ENCODE results near the gene SCRT2. TPM values are rescaled to one million over a fixed set of nuclear protein-coding genes. Genes with fewer than 3 reads are reported as not detected.

SCRT2 gene
- total and polyA plus RNA-seq, 2 of the 8 experiments (the other 6 are each of a cell fraction or from before 2014, with no cell fraction given), result 0.12 to 0.34 TPM

DNA sequence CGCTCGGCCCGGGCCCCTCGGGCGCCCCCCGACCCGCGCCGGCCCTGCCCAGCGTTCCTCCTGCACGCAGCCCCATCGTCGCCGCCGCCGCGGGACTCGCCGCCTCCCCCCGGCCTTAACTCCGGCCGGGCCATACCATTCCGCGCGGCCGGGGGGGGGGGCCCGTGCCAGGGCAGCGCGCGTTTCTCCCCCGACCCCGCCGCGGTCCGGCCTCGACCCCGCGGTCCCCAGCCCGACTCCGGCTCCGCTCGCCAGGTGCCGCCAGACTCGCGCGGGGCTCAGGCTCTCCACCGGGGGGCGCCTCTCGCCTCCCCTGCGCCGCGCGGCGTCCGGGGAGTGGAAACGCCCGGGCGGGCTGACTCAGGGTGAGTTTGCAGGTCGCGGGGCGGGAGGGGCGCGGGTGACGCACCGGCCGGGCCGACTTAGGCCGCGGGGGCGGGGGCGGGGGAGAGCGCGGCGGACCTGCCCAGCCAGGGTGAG, 22.5 kb downstream of the SCRT2 start, which contains the start of gene SRXN1:
TSS of gene SRXN1 (minus strand) at position 91 of the 480 bp plus-strand sequence. CDS start at position 76, 15 bp downstream.
- peak within 1 kb of the TSS; percentile 32 for H4K5ac ChIP-seq (ENCODE audit: insufficient read length, low read depth, low read length)
- H3K27ac ChIP-seq (ENCODE audit: low read depth, low read length), result no peak within 1 kb of the TSS
- TF ChIP-seq, protein P1, sequence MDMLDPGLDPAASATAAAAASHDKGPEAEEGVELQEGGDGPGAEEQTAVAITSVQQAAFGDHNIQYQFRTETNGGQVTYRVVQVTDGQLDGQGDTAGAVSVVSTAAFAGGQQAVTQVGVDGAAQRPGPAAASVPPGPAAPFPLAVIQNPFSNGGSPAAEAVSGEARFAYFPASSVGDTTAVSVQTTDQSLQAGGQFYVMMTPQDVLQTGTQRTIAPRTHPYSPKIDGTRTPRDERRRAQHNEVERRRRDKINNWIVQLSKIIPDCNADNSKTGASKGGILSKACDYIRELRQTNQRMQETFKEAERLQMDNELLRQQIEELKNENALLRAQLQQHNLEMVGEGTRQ (IDR thresholded peaks at IDR 0.05; ENCODE audit: low read length), result no peak
- TF ChIP-seq SRF (IDR thresholded peaks at IDR 0.05; ENCODE audit: low read depth, low read length), result no peak
- TF ChIP-seq EGR1 (IDR thresholded peaks at IDR 0.05; ENCODE audit: borderline replicate concordance, low read depth, low read length), result 0 out of 2 replicates have a peak, but pooled peaks have one; percentile 50
- peak; percentile 67 to 99 (median 78) for TF ChIP-seq CTCF (IDR thresholded peaks at IDR 0.05; ENCODE audit: control extremely low read depth in 1 of 3, insufficient read depth in 1 of 3, low read depth in 1 of 3, low read length in 3 of 3)
- TF ChIP-seq CBX5 (IDR thresholded peaks at IDR 0.05; ENCODE audit: low read depth, low read length), result no peak
- TF ChIP-seq SP2 (IDR thresholded peaks at IDR 0.05; ENCODE audit: low read length), result no peak
- TF ChIP-seq CTBP2 (IDR thresholded peaks at IDR 0.05; ENCODE audit: borderline replicate concordance, insufficient read depth, insufficient read length, low read length), result no peak
- TF ChIP-seq GABPA (IDR thresholded peaks at IDR 0.05; ENCODE audit: borderline replicate concordance, insufficient read depth, low read length), result no peak

More for the DNA sequence above, 22.5 kb downstream of the SCRT2 start, which contains the start of gene SRXN1:
- peak within 1 kb of the TSS; percentile 69 for H2BK12ac ChIP-seq (ENCODE audit: low read depth, low read length)
- H3K23me2 ChIP-seq (ENCODE audit: low read depth, low read length), result peaks cover 10% of the 10 kb centered on the region; the same call in 1 of the 2 replicates
- peak within 1 kb of the TSS; percentile 84; the same call in 1 of the 2 replicates for H2BK20ac ChIP-seq (ENCODE audit: low read length)
- peak within 1 kb of the TSS; percentile 22 for H3K56ac ChIP-seq (replicated peaks; ENCODE audit: insufficient read length, low read depth, low read length)
- peak within 1 kb of the TSS; percentile 37 to 72 (median 68) for H3K4me3 ChIP-seq (ENCODE audit: extremely low read depth in 1 of 4, insufficient read depth in 2 of 4, low read depth in 3 of 4, low read length in 4 of 4)
- H3K4me1 ChIP-seq (replicated peaks in 1 of 4; ENCODE audit: control insufficient read depth in 3 of 4, insufficient read depth in 4 of 4, low read length in 3 of 4), result peaks cover 12 to 21% (median 15%) of the 10 kb centered on the region in 4 experiments
- peak within 1 kb of the TSS; percentile 68; the same call in 1 of the 2 replicates for H2AFZ ChIP-seq (ENCODE audit: low read length)
- H3K4ac ChIP-seq (replicated peaks; ENCODE audit: insufficient read length, low read depth, low read length), result no peak within 1 kb of the TSS
- H2BK5ac ChIP-seq (ENCODE audit: low read depth, low read length), result no peak within 1 kb of the TSS
- POLR2A ChIA-PET (ENCODE audit: partially characterized antibody), result interaction anchor here (2.9 kb wide), 1 partner anchor 9 kb away, joined by 19 read pairs; no protein-coding TSS in a partner anchor
- H4K20me1 ChIP-seq (replicated peaks in 1 of 2; ENCODE audit: control insufficient read depth in 1 of 2, insufficient read depth in 2 of 2, low read length in 2 of 2), result peaks cover 0 to 4% of the 10 kb centered on the region in 2 experiments
- H3K79me2 ChIP-seq (ENCODE audit: control insufficient read depth in 1 of 2, insufficient read depth in 2 of 2, low read length in 2 of 2), result no peaks in the 10 kb centered on the region
- peak within 1 kb of the TSS; percentile 38 to 65 (median 56); a peak in 6 of 7 replicates for H3K9ac ChIP-seq (replicated peaks in 1 of 4; ENCODE audit: extremely low read depth in 1 of 4, low read depth in 3 of 4, low read length in 3 of 4)
- peak within 1 kb of the TSS; percentile 84 for H2BK15ac ChIP-seq (ENCODE audit: low read length)
- no peak within 1 kb of the TSS for H2BK120ac ChIP-seq (replicated peaks; ENCODE audit: low read depth, low read length)
- H3K23ac ChIP-seq (ENCODE audit: insufficient read length), result no peak within 1 kb of the TSS
- H3K4me2 ChIP-seq (ENCODE audit: insufficient read depth in 1 of 2, low read depth in 2 of 2, low read length in 2 of 2), result peak within 1 kb of the TSS; percentile 73 to 85
- H3K18ac ChIP-seq (ENCODE audit: extremely low read depth, low read length), result peak within 1 kb of the TSS; percentile 86
- FAIRE-seq (no peak), DNase-seq (ENCODE audit: low read depth in 1 of 2, low spot score in 2 of 2) (peak; percentile 58 to 90)
- peaks cover 0 to 7% (median 0%) of the 10 kb centered on the region in 4 experiments; a peak in 3 of 7 replicates for H3K27me3 ChIP-seq (replicated peaks in 1 of 4; ENCODE audit: control insufficient read depth in 3 of 4, extremely low read depth in 1 of 4, insufficient read depth in 3 of 4, low read length in 3 of 4)
- H3K36me3 ChIP-seq (ENCODE audit: control insufficient read depth in 2 of 4, insufficient read depth in 4 of 4, low read length in 3 of 4), result peaks cover 0 to 6% (median 3%) of the 10 kb centered on the region in 4 experiments; a peak in 6 of 8 replicates
- no peaks in the 10 kb centered on the region for H3K9me3 ChIP-seq (ENCODE audit: insufficient read depth in 2 of 2, low read depth in 1 of 2, low read length in 1 of 2)
- H3K79me1 ChIP-seq (ENCODE audit: low read depth, low read length), result no peaks in the 10 kb centered on the region
- H3K14ac ChIP-seq (ENCODE audit: insufficient read length), result peak within 1 kb of the TSS; percentile 2
- CTCF ChIA-PET (ENCODE audit: partially characterized antibody), result interaction anchor here (1.4 to 11.0 kb wide), 5 partner anchors 13 to 84 kb away, joined by 4 to 157 read pairs (median 13); no protein-coding TSS in a partner anchor
- H4K91ac ChIP-seq (replicated peaks; ENCODE audit: insufficient read length, low read length), result peak within 1 kb of the TSS; percentile 49
- H2AK5ac ChIP-seq (ENCODE audit: low read depth, low read length), result peak within 1 kb of the TSS; percentile 47
- WGBS, 2 experiments (ENCODE audit: extremely low coverage in 1 of 2, insufficient coverage in 1 of 2, insufficient read length in 1 of 2, insufficient replicate concordance in 2 of 2, low coverage in 1 of 2, low lambda C conversion rate in 2 of 2, missing lambda C conversion rate in 1 of 2), result 2% methylated on average over 25 of the region's 74 CpGs; no CpG with 5 or more reads in 1 of the 2 experiments
- peak within 1 kb of the TSS; percentile 81; the same call in 1 of the 2 replicates for H4K8ac ChIP-seq (ENCODE audit: extremely low read depth, insufficient read depth, low read length)
